Activated T-cell treated with anti-CD3 and anti-CD28 coated beads for 48 hours (primary cell): Measurements from ENCODE around the gene FSTL3.
A peak's percentile ranks its signal among the peaks of the same experiment; 100 is the strongest.
"Not testable (repeated sequence)": the region's sequence is repeated elsewhere in the genome, so short reads cannot be mapped to it uniquely, and the experiment has no call there.

ENCODE experiments used
- DNase-seq: peaks from one replicate; pipeline ENCODE4 v3.0.0-alpha.2; 2020; ENCODE audit warnings: low read depth

The FSTL3 gene

DNA sequence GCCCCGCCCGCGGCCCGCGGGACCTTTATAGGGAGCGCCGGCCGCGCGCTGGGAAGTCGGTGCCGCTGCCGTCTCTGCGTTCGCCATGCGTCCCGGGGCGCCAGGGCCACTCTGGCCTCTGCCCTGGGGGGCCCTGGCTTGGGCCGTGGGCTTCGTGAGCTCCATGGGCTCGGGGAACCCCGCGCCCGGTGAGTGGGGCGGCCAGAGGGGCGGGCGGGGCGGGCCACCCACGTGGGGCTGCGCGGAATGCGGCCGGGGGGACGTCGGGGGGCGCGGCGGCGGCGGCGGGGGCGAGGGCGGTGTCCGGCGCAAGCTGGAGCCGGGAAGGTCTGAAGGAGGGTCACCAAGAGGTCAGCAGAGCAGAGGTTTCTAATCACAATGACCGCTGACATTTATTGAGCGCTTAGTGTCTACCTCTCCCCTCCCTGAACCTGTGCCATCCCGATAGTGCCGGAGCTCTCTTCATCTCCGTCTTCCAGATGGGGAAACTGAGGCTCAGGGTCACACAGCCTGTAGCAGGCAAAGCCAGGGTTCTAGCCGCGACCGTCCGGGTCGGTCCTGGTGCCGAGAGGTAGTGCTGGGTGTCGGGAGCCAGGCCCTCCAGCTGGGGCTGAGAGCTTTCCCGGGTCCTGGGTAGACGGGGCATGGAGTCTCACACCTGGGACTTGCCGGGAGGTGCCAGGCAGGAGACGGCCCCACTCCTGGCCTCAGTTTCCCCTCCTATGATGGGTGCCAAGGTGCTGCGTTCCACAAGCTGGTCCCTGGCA lies at the start of gene FSTL3:
Gene FSTL3 (plus strand): TSS at position 54 of the 767 bp plus-strand sequence. CDS start 32 bp downstream, at position 86.
- DNase-seq, result no peak

- not testable (repeated sequence) for DNase-seq
These were observed 49.6 kb upstream of the FSTL3 start for GRCh38 chr19:626566-626965.

DNA sequence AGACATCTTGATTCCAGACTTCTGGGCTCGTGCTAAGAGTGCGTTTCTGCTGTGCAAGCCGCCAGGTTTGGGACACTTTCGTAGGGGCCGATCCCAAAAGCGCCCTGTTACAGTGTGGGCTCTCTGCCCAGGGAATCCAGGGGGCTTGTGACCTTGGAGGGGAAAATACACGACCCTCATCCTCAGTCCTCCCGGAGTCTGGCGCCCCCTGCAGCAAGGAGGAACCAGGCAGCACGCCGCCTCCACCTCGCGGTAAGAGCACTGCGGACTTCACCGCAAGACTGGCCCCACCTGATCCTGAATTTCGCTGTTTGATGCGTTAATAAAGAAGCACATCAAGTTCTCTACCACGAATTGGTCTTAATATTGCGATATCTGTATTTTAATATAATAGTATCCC lies 48.0 kb upstream of the FSTL3 start:
- no peak for DNase-seq

GRCh38 chr19:629515-629914 lies 46.7 kb upstream of the FSTL3 start:
- DNase-seq, result not testable (repeated sequence)

- no peak for DNase-seq
These were observed 46.1 kb upstream of the FSTL3 start for GRCh38 chr19:629961-630714.

- DNase-seq, result peak; percentile 56
These were observed 43.6 kb upstream of the FSTL3 start for GRCh38 chr19:632579-633067.

DNA sequence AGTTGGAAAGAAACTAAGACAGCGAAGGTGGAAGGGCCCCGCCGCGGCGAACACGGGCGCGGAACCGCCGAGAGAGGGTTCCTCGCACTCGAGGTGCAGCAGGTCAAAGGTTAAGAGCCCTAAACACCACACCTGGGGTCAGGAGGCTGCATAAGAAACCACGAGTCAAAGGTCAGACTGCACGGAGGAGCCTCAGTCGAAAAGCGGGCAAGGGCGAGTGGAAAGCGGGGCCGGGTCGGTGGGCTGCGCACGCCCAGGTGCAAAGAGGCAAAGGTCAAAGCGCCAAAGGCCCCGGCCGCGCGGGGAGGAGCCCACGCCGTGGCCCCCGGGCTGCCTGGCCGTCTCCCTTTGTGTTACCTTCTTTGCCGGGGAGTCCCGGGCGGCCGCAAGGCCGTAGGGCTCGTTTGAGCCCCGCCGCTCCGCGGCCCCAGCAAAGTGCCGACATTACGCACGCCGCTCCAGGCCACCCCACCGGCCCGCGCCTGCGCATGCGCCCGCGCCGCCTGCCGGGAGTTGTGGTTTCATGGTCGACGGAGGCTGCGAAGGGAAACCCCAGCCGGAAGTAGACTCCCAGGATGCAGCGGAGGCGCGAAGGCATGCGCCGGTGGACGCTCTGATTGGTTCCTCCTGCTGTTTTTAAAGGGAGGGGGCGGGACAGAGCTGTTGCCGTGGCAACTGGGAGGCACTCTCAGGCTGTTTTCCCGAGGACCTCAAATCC lies 43.0 kb upstream of the FSTL3 start, which contains the start of gene POLRMT:
Gene POLRMT (minus strand): TSS at position 470 of the 718 bp plus-strand sequence. CDS start 25 bp downstream, at position 445.
- DNase-seq, result peak; percentile 97

DNA sequence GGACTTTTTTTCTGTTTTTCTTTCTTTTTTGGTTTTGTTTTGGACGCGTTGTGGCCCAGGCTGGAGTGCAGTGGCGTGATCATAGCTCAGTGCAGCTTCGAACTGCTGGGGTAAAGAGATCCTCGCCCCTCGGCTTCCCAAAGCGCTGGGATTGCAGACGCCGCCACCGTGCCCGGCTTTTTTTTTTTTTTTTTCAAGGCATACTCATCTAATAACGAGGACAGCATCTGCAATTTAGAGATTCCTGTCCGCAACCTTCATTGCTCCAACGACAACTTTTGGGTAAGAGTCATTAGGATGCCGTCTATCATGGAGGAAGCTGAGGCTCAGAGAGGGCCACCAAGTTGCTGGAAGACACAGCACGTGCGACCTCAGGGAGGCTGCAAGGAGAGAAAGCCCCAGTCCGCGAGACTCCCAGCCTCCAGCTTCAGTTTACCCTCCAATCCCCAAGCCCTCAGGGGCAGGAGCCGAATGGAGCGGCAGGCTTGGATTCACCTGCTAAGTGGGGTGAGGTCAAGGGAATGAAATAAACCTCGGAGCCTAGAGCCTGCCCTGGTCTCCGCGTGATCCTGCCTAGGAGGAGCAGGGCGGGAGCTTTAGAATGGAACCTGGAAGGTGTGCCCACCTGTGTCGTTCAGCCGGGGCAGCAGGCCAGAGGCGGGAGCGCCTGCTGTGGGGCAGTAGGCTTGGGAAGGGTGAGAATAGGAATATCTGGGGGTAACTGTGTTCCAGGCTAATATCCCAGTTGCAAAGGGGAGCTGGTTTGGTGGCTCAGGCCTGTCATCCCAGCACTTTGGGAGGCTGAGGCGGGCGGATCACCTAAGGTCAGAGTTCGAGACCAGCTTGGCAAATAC lies 42.2 kb upstream of the FSTL3 start:
- no peak for DNase-seq

GRCh38 chr19:634975-635652 lies 41.1 kb upstream of the FSTL3 start:
- DNase-seq, result no peak

DNA sequence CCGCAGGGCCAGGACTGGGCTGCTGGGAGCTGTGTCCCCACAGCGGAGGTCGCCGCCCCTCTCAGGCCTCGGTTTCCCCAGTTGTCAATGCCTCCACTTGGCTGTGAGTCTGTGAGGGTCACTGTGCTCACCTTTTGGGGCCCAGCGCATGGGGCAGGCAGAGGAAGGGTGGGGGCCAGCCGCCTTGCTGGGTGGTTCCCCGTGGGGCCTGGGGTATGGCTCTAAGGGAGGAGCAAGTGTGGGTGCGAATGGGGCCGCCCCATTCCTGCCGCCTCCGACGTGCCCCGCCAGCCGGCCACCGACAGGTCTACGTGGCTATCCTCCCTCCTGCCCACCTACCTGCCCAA lies 37.3 kb upstream of the FSTL3 start:
- no peak for DNase-seq

DNA sequence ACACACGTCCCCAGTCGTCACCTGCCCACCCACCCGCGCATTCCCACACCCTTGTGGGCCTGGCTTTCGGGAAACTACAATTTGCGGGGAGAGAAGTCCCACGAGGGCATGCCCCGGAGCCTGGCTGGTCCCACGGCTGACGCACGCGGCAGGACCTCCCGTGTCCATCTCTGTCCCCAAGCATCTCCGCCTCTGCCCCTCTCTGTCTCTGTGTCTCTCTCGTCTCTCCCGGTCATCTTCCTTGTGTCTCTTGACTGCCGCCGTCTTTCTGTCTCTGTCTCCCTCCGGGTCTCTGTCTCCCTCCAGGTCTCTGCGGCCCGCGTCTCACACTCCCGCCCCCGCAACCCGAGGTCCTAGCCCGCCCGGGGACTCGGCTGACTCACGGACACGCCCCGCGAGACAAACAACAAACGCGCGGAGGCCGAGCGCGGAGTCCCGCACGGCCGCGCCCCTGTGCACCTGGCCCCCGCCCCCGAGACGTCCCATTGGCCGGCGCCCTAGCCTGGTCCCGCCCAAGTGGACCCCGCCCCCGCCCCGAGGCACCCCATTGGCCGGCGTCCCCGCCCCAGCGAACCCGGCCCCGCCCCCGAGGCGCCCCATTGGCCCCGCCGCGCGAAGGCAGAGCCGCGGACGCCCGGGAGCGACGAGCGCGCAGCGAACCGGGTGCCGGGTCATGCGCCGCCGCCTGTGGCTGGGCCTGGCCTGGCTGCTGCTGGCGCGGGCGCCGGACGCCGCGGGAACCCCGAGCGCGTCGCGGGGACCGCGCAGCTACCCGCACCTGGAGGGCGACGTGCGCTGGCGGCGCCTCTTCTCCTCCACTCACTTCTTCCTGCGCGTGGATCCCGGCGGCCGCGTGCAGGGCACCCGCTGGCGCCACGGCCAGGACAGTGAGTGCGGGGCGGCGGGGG lies 36.7 kb upstream of the FSTL3 start, which contains the start of gene FGF22:
Gene FGF22 (plus strand): TSS at position 627 of the 908 bp plus-strand sequence. CDS start 47 bp downstream, at position 674.
- peak; percentile 97 for DNase-seq

- DNase-seq, result no peak
These were observed 36.0 kb upstream of the FSTL3 start for GRCh38 chr19:640161-640558.

GRCh38 chr19:640606-641189 lies 35.5 kb upstream of the FSTL3 start:
- no peak for DNase-seq

- DNase-seq, result no peak
These were observed 34.5 kb upstream of the FSTL3 start for GRCh38 chr19:641702-642101.

GRCh38 chr19:642767-643727 lies 33.1 kb upstream of the FSTL3 start:
- no peak for DNase-seq

- DNase-seq, result no peak
These were observed 32.5 kb upstream of the FSTL3 start for GRCh38 chr19:643736-644135.

- DNase-seq, result no peak
These were observed 31.8 kb upstream of the FSTL3 start for GRCh38 chr19:644363-644762.

- no peak for DNase-seq
These were observed 31.4 kb upstream of the FSTL3 start for GRCh38 chr19:644789-645188.
